Measurements from ENCODE around the gene TMEM123. TPM values are rescaled to one million over a fixed set of nuclear protein-coding genes. Genes with fewer than 3 reads are reported as not detected.

TMEM123 gene
- total RNA-seq, 2 experiments from 2014 or later = 288 to 307 TPM

GRCh38 chr11:102401905-102402304 is 50.7 kb downstream of the TMEM123 start:
- no peak for TF ChIP-seq CTCF (IDR thresholded peaks at IDR 0.05)

GRCh38 chr11:102400603-102401002 is 52.0 kb downstream of the TMEM123 start:
- H3K27ac Mint-ChIP-seq = peak overlapping the region; percentile 55
- peaks cover 20% of the 10 kb centered on the region for H3K4me1 ChIP-seq (ENCODE audit: insufficient read depth, low read length)
- no peak overlapping the region for H3K27ac ChIP-seq (ENCODE audit: low read depth in 1 of 2, low read length in 2 of 2)
- H3K9me3 Mint-ChIP-seq = no peaks in the 10 kb centered on the region
- H3K36me3 Mint-ChIP-seq (ENCODE audit: low read depth) = peaks cover 85% of the 10 kb centered on the region
- DNase-seq (no peak), ATAC-seq (ENCODE audit: poor library complexity) (no peak)
- CTCF ChIA-PET = interaction anchor here (0.8 to 1.3 kb wide), 3 partner anchors 9 to 108 kb away, joined by 3 read pairs; no protein-coding TSS in a partner anchor
- intact Hi-C loops (cut with DNase I, micrococcal nuclease) = no loop called here
- no peak for TF ChIP-seq CTCF (IDR thresholded peaks at IDR 0.05)
- no peak overlapping the region for H3K4me3 Mint-ChIP-seq
- H3K27me3 Mint-ChIP-seq = no peaks in the 10 kb centered on the region
- H3K27me3 ChIP-seq (ENCODE audit: control insufficient read depth in 1 of 2, insufficient read depth in 2 of 2, low read length in 2 of 2) = no peaks in the 10 kb centered on the region
- peaks cover 69% of the 10 kb centered on the region for H3K4me1 Mint-ChIP-seq (ENCODE audit: low read depth)
- POLR2A ChIA-PET = interaction anchor here (0.9 to 1.4 kb wide), 3 partner anchors 8 to 51 kb away, joined by 3 to 9 read pairs (median 4); no protein-coding TSS in a partner anchor
- no peak overlapping the region for H3K4me3 ChIP-seq (ENCODE audit: low read length)
- peaks cover 0 to 4% of the 10 kb centered on the region in 2 experiments for H3K9me3 ChIP-seq (ENCODE audit: control insufficient read depth in 1 of 2, insufficient read depth in 1 of 2, low read length in 2 of 2)
- H3K36me3 ChIP-seq (ENCODE audit: insufficient read depth, low read length) = peaks cover 63% of the 10 kb centered on the region

More at GRCh38 chr11:102401905-102402304, 50.7 kb downstream of the TMEM123 start:
- H3K27me3 Mint-ChIP-seq = no peaks in the 10 kb centered on the region
- H3K36me3 Mint-ChIP-seq (ENCODE audit: low read depth) = peaks cover 85% of the 10 kb centered on the region
- H3K4me1 ChIP-seq (ENCODE audit: insufficient read depth, low read length) = peaks cover 32% of the 10 kb centered on the region
- H3K9me3 Mint-ChIP-seq = no peaks in the 10 kb centered on the region
- intact Hi-C loops (cut with DNase I, micrococcal nuclease) = no loop called here
- ChIA-PET CTCF (interaction anchor here (1.3 to 2.1 kb wide), 3 partner anchors 8 to 108 kb away, joined by 3 to 5 read pairs (median 4); no protein-coding TSS in a partner anchor), POLR2A (interaction anchor here (0.7 to 1.8 kb wide), 4 partner anchors 9 to 85 kb away, joined by 3 to 4 read pairs (median 4); no protein-coding TSS in a partner anchor)
- peaks cover 68% of the 10 kb centered on the region for H3K36me3 ChIP-seq (ENCODE audit: insufficient read depth, low read length)
- no peak overlapping the region for H3K4me3 ChIP-seq (ENCODE audit: low read length)
- DNase-seq = no peak
- no peak overlapping the region for H3K4me3 Mint-ChIP-seq
- peak overlapping the region; percentile 73 for H3K27ac Mint-ChIP-seq
- peaks cover 69% of the 10 kb centered on the region for H3K4me1 Mint-ChIP-seq (ENCODE audit: low read depth)
- H3K27ac ChIP-seq (ENCODE audit: low read depth in 1 of 2, low read length in 2 of 2) = no peak overlapping the region
- ATAC-seq (ENCODE audit: poor library complexity) = no peak
- H3K27me3 ChIP-seq (ENCODE audit: control insufficient read depth in 1 of 2, insufficient read depth in 2 of 2, low read length in 2 of 2) = no peaks in the 10 kb centered on the region
- H3K9me3 ChIP-seq (ENCODE audit: control insufficient read depth in 1 of 2, insufficient read depth in 1 of 2, low read length in 2 of 2) = peaks cover 0 to 4% of the 10 kb centered on the region in 2 experiments

GRCh38 chr11:102399189-102399588 is 53.4 kb downstream of the TMEM123 start:
- no peaks in the 10 kb centered on the region for H3K27me3 ChIP-seq (ENCODE audit: control insufficient read depth in 1 of 2, insufficient read depth in 2 of 2, low read length in 2 of 2)
- intact Hi-C loops (cut with DNase I, micrococcal nuclease) = no loop called here
- Mint-ChIP-seq H3K36me3 (ENCODE audit: low read depth) (peaks cover 91% of the 10 kb centered on the region), H3K27me3 (no peaks in the 10 kb centered on the region), H3K9me3 (no peaks in the 10 kb centered on the region), H3K4me3 (no peak overlapping the region), H3K4me1 (ENCODE audit: low read depth) (peaks cover 66% of the 10 kb centered on the region), H3K27ac (no peak overlapping the region)
- H3K9me3 ChIP-seq (ENCODE audit: control insufficient read depth in 1 of 2, insufficient read depth in 1 of 2, low read length in 2 of 2) = peaks cover 0 to 4% of the 10 kb centered on the region in 2 experiments
- H3K27ac ChIP-seq (ENCODE audit: low read depth in 1 of 2, low read length in 2 of 2) = no peak overlapping the region
- peaks cover 13% of the 10 kb centered on the region for H3K4me1 ChIP-seq (ENCODE audit: insufficient read depth, low read length)
- H3K36me3 ChIP-seq (ENCODE audit: insufficient read depth, low read length) = peaks cover 71% of the 10 kb centered on the region
- POLR2A ChIA-PET = interaction anchor here (1.0 to 4.3 kb wide), 2 partner anchors 9 to 53 kb away, joined by 4 to 25 read pairs; partner anchors contain the start of gene TMEM123
- no peak for ATAC-seq (ENCODE audit: poor library complexity)
- no peak for DNase-seq
- no peak for TF ChIP-seq CTCF (IDR thresholded peaks at IDR 0.05)
- CTCF ChIA-PET = interaction anchor here (1.1 to 1.9 kb wide), 4 partner anchors 8 to 105 kb away, joined by 3 to 5 read pairs (median 4); no protein-coding TSS in a partner anchor
- H3K4me3 ChIP-seq (ENCODE audit: low read length) = no peak overlapping the region
